ENCODE data around the gene RBM6.

The RBM6 gene

GRCh38 chr3:50120364-50121071 lies 180.6 kb downstream of the RBM6 start:
- no peak overlapping the region for H3K4me3 Mint-ChIP-seq
- DNase-seq, result no peak
- peaks cover 40% of the 10 kb centered on the region for H3K4me1 Mint-ChIP-seq
- H3K27ac Mint-ChIP-seq, result peak overlapping the region; percentile 77
- no peaks in the 10 kb centered on the region for H3K9me3 Mint-ChIP-seq
- H3K36me3 Mint-ChIP-seq (ENCODE audit: low read depth), result peaks cover 38% of the 10 kb centered on the region
- peaks cover 6% of the 10 kb centered on the region for H3K27me3 Mint-ChIP-seq (ENCODE audit: low read depth, poor library complexity)
- no peak for TF ChIP-seq CTCF (IDR thresholded peaks at IDR 0.05)

GRCh38 chr3:50121072-50122032 lies 181.4 kb downstream of the RBM6 start:
- Mint-ChIP-seq H3K4me1 (peaks cover 48% of the 10 kb centered on the region), H3K36me3 (ENCODE audit: low read depth) (peaks cover 29% of the 10 kb centered on the region), H3K27me3 (ENCODE audit: low read depth, poor library complexity) (peaks cover 6% of the 10 kb centered on the region), H3K4me3 (no peak overlapping the region), H3K9me3 (no peaks in the 10 kb centered on the region), H3K27ac (no peak overlapping the region)
- peak; percentile 84 for DNase-seq
- peak; percentile 87 for TF ChIP-seq CTCF (IDR thresholded peaks at IDR 0.05)

GRCh38 chr3:50122071-50122470 lies 182.1 kb downstream of the RBM6 start:
- no peak overlapping the region for H3K27ac Mint-ChIP-seq
- no peak for DNase-seq
- peaks cover 22% of the 10 kb centered on the region for H3K36me3 Mint-ChIP-seq (ENCODE audit: low read depth)
- no peaks in the 10 kb centered on the region for H3K9me3 Mint-ChIP-seq
- H3K4me3 Mint-ChIP-seq, result no peak overlapping the region
- peaks cover 6% of the 10 kb centered on the region for H3K27me3 Mint-ChIP-seq (ENCODE audit: low read depth, poor library complexity)
- TF ChIP-seq CTCF (IDR thresholded peaks at IDR 0.05), result no peak
- peaks cover 54% of the 10 kb centered on the region for H3K4me1 Mint-ChIP-seq

GRCh38 chr3:50122661-50123391 lies 182.9 kb downstream of the RBM6 start:
- no peak for TF ChIP-seq CTCF (IDR thresholded peaks at IDR 0.05)
- no peak for DNase-seq
- peaks cover 61% of the 10 kb centered on the region for H3K4me1 Mint-ChIP-seq
- no peak overlapping the region for H3K27ac Mint-ChIP-seq
- peak overlapping the region; percentile 34 for H3K4me3 Mint-ChIP-seq
- H3K27me3 Mint-ChIP-seq (ENCODE audit: low read depth, poor library complexity), result peaks cover 6% of the 10 kb centered on the region
- H3K9me3 Mint-ChIP-seq, result no peaks in the 10 kb centered on the region
- H3K36me3 Mint-ChIP-seq (ENCODE audit: low read depth), result peaks cover 16% of the 10 kb centered on the region

- no peak for DNase-seq
- no peak overlapping the region for H3K27ac Mint-ChIP-seq
- H3K4me3 Mint-ChIP-seq, result peak overlapping the region; percentile 34
- peaks cover 9% of the 10 kb centered on the region for H3K36me3 Mint-ChIP-seq (ENCODE audit: low read depth)
- no peak for TF ChIP-seq CTCF (IDR thresholded peaks at IDR 0.05)
- peaks cover 3% of the 10 kb centered on the region for H3K27me3 Mint-ChIP-seq (ENCODE audit: low read depth, poor library complexity)
- H3K4me1 Mint-ChIP-seq, result peaks cover 64% of the 10 kb centered on the region
- H3K9me3 Mint-ChIP-seq, result no peaks in the 10 kb centered on the region
These were observed 183.6 kb downstream of the RBM6 start for GRCh38 chr3:50123394-50124051.

Data from nephron progenitor cell (in vitro differentiated cells).